ENCODE results near the gene PSMB10. TPM values are rescaled to one million over a fixed set of nuclear protein-coding genes. Genes with fewer than 3 reads are reported as not detected.

PSMB10 gene
- total and polyA plus RNA-seq, 2 donors (not counting 3 experiments of a cell fraction or from before 2014, with no cell fraction given), result 40.8 to 54.7 TPM

GRCh38 chr16:67901734-67902133 is 34.9 kb downstream of the PSMB10 start:
- dilution Hi-C loops (cut with MboI; ENCODE audit: extremely low pct_ligation_motif_present, low sequenced_read_pairs), result loop anchor here (25.0 kb wide), 1 partner anchor 214 kb away; no protein-coding TSS in a partner anchor
- no peak overlapping the region for H3K4me2 ChIP-seq (ENCODE audit: insufficient read depth, low read length)
- DNase-seq (ENCODE audit: low read depth, low spot score) (no peak), FAIRE-seq (no peak)
- peaks cover 0 to 2% of the 10 kb centered on the region in 2 experiments for H3K36me3 ChIP-seq (ENCODE audit: control insufficient read depth in 2 of 2, extremely low read depth in 1 of 2, insufficient read depth in 2 of 2, low read length in 2 of 2)
- ChIA-PET CTCF (interaction anchor here (3.7 kb wide), 1 partner anchor 18 kb away, joined by 17 read pairs; no protein-coding TSS in a partner anchor), POLR2A (no interaction called here)
- H3K27me3 ChIP-seq (ENCODE audit: control insufficient read depth in 2 of 2, insufficient read depth in 2 of 2, low read length in 2 of 2), result no peaks in the 10 kb centered on the region
- no peak overlapping the region for H3K4me3 ChIP-seq (replicated peaks in 1 of 3; ENCODE audit: insufficient read depth in 1 of 3, low read depth in 1 of 3, low read length in 3 of 3)
- no peak overlapping the region for H3K9ac ChIP-seq (replicated peaks; ENCODE audit: extremely low read depth, insufficient read depth, low read length)
- no TSS peak for BruUV-seq (replicated peaks)
- H3K9me3 ChIP-seq (replicated peaks; ENCODE audit: control insufficient read depth, insufficient read depth, low read length), result no peaks in the 10 kb centered on the region
- no peak overlapping the region for H2AFZ ChIP-seq (ENCODE audit: low read depth, low read length)
- intact Hi-C loops (cut with micrococcal nuclease), result loop anchor here (1.0 to 10.0 kb wide), 2 partner anchors 8 to 587 kb away; partner anchors contain the start of gene PSKH1
- no peaks in the 10 kb centered on the region for H3K9me1 ChIP-seq (replicated peaks; ENCODE audit: control insufficient read depth, extremely low read depth, insufficient read depth, low read length)
- no peak for TF ChIP-seq POLR2A (IDR thresholded peaks at IDR 0.05; ENCODE audit: low read depth, low read length)
- TF ChIP-seq MYC (IDR thresholded peaks at IDR 0.05; ENCODE audit: low read depth, low read length), result no peak
- no peak for TF ChIP-seq GATA2 (IDR thresholded peaks at IDR 0.05; ENCODE audit: insufficient read depth, insufficient read length, low read depth, low read length)
- TF ChIP-seq EZH2 (IDR thresholded peaks at IDR 0.05; ENCODE audit: borderline replicate concordance, low read depth, low read length, severe bottlenecking), result no peak
- TF ChIP-seq, protein P1, sequence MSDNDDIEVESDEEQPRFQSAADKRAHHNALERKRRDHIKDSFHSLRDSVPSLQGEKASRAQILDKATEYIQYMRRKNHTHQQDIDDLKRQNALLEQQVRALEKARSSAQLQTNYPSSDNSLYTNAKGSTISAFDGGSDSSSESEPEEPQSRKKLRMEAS (IDR thresholded peaks at IDR 0.05; ENCODE audit: insufficient read depth, insufficient read length), result no peak
- no peak for TF ChIP-seq JUN (IDR thresholded peaks at IDR 0.05; ENCODE audit: borderline replicate concordance, insufficient read depth, insufficient read length, low read depth)
- no peak for TF ChIP-seq FOS (IDR thresholded peaks at IDR 0.05; ENCODE audit: borderline replicate concordance, insufficient read depth, low read length)
- TF ChIP-seq CTCF (IDR thresholded peaks at IDR 0.05; ENCODE audit: extremely low read depth in 1 of 2, insufficient read depth in 1 of 2, low read depth in 1 of 2, low read length in 2 of 2), result no peak
- TF ChIP-seq POLR2AphosphoS5 (IDR thresholded peaks at IDR 0.05; ENCODE audit: insufficient read depth, low read depth, low read length), result no peak
- H3K4me1 ChIP-seq (ENCODE audit: control insufficient read depth, extremely low read depth, insufficient read depth, low read length), result peaks cover 12% of the 10 kb centered on the region
- H3K79me2 ChIP-seq (ENCODE audit: control insufficient read depth, insufficient read depth, low read length), result peaks cover 18% of the 10 kb centered on the region
- no peak overlapping the region for H3K27ac ChIP-seq (ENCODE audit: insufficient read depth, low read depth, low read length)
- no peaks in the 10 kb centered on the region for H4K20me1 ChIP-seq (replicated peaks; ENCODE audit: control insufficient read depth, extremely low read depth, insufficient read depth, low read length)

All from endothelial cell of umbilical vein (primary cell).